NCI-H2227 (cell line): ENCODE results near the gene SEMA5B.
A peak's percentile ranks its signal among the peaks of the same experiment; 100 is the strongest.

ENCODE experiments used
- DNase-seq: peaks from one replicate; lab custom pipeline; 2025; ENCODE audit not compliant: unreplicated experiment; lab: John Stamatoyannopoulos, UW

Gene SEMA5B

DNA sequence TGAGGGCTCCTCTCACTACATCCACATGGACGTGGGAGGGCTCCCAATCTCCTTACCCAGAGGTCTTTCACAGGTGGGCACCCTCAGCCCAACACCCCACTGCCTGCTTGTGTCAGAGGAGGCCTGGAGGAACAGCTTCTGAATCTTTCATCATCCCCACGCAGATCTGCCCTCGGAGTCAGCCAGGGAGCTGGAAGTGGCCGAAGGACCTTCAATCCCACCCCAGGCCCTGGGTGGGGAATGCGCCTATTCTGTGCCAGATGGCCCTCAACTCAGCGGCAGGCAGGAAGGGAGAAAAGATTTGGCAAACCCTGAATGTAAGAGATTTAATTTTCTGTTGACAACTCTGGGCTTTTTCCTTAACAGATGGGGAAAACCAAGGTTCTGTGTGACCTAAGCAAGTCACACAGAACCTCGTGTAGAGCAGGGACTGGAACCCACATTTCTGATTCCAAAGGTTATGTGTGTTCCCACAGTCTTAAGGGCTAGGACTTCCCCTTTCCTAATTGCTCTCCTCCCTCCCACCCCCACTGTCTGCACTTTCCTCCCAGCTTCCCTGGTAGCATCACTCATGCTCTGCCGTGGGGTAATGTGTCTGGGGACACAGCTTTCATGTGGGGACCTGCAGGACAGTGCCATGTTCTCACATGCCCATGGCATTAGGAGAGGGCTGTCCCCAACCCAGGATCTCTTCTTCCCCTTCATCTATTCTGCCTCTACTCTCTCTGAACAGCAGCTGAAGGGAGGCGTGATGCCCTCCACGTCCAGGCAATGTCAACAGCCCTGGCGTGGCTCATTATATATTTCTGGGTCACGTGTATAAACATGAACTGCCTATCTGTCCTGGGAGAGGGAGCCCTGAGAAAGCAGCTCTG, 98.1 kb downstream of the SEMA5B start:
- DNase-seq: peak; percentile 8

DNA sequence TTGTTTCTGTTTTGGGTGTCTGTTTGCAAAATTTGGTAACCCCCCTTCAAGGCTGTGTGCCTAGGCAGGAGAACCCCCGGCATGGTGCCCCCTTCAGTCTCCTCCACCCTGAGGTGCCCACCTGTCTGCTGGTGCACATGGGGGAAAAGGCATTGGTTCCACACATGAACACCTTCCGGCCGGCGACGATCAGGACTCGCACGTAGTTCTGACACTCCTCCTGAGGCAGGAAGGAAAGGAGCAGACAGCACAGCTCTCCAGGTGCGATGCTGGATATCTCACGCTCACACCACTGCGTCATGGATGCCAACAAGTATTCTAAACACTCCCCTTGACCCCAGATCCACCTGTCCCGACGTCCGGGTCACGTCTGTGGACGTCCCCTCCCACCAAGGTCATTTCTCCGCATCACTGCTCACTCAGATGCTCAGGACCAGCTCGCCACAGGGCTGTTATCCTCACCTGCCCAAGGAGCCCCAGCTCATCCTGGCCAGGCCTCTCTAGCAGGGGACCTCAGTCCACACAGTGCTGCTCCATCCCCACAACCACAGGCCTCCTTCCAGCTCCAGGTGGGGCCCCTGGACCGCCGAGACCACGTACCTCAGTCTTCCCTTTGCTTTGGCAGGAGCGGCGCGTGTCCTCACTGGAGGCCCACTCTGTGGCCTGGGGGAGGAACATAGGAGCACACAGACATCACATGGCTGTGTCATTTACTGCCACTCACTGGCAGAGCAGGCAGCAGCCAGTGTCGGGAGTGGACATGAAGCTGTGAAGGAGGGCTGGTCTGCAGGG, 99.0 kb downstream of the SEMA5B start:
- no peak for DNase-seq

DNA sequence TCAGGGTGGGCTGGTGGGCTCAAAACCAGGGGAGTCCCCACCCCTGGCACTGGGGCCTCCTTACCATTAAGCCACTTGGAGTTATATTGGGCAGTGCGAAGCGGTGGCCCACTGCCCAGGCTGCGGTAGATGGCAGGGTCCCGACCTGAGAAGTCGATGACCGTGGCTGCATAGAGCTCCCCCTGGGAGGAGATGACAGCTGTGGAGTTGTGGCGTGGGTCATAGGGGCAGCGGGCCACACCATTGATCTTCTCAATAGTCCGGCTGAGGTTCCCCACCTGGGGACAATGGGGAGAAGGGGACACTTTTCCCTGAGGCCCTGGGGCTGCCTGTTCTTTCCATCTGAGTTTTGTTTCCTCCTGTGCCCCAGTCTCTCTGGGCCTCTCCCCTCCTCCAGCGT, 99.8 kb downstream of the SEMA5B start:
- no peak for DNase-seq

DNA sequence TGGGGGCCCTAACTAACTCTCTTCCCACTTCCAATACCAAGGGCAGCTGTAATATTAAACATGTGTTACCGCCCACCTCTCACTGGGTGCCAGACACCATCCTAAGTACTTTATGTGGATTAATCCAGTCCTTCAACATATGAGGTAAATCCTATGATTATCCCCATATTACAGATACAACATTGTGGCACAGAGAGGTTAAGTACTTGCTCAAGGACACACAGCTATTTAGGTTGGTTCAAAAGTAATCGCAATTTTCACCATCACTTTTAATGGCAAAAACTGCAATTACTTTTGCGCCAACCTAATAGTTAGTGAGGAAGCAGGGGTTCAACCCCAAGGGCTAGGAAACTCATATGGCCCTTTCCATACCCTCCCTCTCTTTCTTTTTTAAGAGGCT, 100.8 kb downstream of the SEMA5B start:
- no peak for DNase-seq

DNA sequence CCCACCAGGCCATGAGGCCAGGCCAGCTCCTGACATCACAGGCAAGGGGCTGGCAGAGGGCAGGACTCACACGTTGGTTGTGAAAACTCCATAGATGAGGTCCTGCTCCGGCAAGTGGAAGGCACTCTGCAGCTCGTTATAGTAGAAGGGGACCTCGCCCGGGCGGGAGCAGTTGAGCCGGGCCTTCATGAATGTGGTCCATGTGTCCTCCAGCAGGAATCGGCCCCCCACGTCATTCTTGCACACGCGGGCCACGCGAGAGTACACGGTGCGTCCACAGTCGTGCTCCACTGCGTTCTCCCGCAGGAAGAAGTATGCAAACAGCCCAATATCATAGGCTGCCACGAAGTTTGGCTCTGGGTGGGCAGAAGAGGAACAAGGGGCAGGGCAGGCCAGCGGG, 101.2 kb downstream of the SEMA5B start:
- no peak for DNase-seq

DNA sequence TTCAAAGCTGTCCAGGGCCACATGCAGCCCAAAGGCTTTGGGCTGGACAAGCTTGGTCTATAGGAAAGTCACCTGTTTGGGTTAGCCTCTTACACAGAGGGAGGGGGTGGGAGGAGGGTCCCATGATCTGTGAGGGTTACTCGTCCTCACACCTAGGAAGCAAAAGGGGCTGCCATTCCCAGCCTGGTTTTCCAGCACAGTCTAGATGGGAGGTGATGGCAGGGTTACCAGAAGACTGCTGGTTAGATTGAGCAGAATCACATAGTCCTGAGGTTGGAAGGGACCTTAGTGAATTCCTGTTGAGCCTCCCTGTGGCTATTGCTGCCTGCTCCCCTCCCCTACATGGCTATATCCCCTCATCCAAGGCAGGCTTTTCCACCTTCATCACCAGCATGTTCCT, 101.8 kb downstream of the SEMA5B start:
- DNase-seq: no peak

DNA sequence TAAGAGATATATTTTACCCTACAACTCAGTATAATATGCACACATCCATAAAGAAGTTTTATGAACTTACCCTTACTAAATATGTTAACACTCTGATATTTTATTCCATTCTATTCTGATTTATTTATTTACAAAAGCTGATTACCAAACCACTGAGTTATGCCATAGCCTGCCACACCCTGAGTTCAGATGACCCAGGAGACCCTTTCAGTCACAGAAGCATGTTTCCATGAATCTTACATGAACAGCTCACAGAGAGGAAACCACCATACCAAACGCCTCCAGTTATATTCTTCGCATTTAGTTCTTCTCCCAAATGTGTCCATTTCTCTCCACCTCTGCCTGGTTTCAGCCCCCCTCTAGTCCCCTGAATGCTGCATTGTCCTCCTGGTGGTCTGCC, 103.5 kb downstream of the SEMA5B start:
- no peak for DNase-seq

DNA sequence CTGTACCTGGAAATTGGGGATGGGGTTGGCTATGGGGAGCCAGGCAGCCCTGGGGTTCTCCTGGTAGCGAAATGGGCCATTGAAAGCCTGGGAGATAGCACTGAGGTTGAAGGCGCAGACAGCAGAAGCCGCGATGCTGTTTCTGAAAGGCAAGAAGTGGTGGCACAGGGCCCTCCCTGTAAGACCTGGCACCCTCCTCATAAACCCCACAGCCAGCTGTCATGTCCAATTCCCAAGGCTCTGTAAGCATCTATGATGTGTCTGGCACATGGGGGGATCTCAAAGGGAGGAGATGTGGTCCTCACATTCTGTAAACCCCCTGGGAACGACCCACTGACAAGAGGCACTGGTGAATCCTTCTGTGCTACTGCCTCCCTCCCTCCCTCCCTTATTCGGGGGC, 104.0 kb downstream of the SEMA5B start:
- DNase-seq: no peak

DNA sequence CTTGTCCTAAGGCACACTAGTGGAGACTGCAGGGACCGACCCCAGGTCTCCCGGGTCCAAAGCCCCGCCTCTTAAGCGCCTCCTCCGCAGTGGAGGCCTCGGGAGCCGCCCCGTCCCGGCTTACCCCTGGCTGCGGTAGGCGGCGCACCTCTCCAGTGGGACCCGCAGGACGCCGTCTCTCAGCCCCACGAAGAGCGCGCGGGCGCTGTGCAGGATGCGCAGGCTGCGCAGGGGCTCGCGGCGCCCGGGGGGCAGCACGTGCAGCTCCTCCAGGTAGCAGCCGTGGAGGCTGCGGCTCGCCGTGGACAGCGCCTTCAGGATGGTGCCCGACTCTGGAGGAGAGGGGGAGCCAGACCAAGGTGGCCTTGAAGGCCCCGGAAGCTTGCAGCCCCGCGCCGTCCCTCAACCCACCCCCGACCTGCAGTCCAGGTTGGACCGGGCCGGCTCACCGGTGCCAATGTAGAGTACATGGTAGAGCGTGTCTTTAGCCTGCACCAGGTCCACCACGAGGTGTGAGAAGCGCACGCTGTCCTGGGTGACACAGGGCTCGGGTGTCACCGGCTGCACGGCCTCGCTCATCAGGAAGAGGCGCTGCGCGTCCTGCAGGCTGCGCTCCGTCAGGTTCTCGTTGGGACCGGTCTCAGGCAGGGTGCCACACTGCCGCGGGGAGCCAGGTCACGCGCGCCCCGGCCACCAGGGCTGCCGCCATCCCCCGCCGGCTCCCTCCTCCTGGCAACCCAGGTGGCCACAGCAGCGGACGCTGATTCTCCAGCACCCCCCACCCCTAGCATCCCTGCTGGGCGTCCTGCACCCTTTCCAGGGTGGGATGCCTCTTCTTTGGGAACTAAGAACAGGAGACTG, 105.5 kb downstream of the SEMA5B start:
- no peak for DNase-seq

DNA sequence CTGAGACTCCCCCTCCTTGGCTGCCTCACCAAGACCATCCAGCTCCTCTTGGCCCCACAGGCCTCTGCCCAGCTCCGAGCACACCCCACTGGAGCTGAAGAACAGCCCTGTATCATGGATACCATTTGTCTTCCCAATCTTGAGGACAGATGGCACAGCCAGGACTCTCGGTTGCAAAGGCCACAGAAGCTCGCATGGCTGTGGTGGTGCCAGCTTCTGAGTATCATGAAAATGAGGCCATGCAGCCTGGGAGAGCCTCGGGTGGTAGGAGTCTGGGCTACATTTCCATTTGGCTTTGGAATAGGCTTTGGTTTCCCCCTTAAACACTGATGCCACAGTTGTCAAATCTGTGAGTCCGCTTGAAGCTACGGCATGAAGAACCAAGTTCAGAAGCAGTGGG, 106.6 kb downstream of the SEMA5B start:
- DNase-seq: no peak

DNA sequence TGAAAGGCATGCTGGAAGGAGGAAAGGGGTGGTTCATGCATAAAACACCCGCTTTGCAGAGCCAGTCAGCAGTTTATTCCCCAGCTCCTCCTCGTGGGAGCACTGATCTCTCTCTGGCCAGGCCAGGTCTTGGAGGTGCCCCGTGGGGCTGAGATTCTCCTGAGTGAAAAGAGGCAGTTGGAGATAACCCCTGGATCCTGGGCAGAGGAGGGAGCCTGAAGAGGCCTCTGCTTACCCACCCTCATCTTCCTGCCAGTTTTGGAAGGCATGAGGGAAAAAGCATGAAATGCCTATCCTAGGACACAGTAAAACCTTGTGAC, 108.3 kb downstream of the SEMA5B start:
- DNase-seq: no peak

DNA sequence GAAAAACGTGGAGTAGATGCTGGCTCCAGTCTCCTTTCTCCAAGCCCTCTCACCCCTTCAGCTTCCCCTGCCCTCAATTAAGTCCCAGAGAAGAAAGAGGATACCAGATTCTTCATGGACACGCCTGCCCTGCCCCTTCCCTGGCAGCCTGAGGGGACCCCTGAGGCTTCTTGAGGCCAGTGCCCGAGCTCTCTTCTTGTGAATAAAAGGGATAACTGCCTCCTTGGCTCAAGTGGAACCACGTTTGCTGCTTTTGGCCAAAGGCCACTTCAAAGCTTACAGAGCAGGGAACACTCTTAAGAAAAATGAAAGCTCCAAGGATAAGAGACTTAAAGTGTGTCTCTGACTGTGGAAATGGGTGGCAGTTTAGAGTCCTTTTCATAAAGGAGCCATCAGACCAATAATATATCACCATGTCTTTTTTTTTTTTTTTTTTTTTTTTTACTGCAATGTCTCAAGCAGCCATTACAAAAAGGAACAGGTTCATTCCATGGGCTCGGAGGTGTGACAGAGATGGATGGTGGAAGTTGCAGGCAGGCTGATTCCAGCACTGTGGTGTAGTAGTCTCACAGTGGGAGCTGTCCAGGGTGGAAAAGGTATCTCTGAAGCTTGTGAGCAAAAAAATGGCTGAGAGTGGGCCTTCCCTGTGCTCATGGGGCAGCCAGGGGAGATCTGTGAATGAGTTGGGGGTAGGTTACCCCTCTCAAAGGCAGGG, 108.8 kb downstream of the SEMA5B start:
- DNase-seq: no peak

DNA sequence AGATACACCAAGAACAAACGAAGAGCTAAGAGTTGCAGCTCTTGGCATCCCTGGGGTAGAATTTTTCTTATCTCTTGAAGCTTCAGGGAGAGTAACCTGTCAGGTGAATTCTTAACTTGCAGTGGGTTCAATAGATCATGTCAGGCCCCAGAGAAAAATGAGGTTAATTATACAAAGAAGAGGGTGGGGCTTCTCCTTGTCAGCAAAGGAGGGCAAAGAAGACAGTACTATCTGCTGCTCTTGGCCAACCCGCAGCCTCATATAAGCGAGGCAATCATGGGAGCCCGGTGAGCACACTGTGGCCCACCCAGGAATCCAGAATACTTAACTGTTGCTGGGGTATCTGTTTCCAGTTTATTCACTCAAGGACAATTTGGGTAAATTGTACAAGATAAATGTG, 110.2 kb downstream of the SEMA5B start:
- no peak for DNase-seq

DNA sequence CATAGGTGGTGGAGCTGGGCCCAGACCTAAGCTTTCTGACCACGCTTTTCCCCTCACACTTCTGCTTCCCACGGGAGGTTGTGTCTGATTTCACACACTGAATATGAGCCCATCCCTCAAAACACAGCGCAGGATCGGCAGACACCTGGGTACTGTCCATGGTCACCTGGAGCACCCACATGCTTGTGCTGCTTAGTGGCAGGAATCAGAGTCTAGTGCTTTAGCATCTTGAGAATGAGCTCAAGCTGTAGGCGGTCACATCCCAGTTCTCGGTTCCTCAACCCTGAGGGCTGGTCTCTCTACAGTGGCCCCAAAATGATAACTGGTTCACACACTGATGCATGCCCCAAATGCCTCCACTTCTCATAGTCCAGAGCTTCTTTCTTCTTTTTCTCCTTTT, 111.0 kb downstream of the SEMA5B start:
- DNase-seq: no peak

DNA sequence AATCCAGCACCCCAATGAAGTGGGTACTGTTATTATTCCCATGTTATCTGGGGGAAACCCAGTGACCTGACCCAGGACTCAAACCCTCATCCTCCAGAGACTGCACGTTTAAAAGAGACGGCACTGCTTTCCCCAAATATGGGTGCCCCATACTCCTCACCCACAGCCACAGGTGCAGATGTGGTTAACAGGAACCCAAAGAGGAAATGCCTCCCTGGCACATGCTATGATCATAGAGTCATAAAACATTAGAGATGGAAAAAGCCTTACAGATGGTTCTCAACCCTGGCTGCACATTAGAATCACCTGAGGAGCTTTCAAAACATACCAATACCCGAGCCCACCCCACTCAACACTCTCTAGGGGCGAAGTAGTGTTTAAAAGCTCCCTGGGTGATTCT, 111.5 kb downstream of the SEMA5B start:
- DNase-seq: no peak

DNA sequence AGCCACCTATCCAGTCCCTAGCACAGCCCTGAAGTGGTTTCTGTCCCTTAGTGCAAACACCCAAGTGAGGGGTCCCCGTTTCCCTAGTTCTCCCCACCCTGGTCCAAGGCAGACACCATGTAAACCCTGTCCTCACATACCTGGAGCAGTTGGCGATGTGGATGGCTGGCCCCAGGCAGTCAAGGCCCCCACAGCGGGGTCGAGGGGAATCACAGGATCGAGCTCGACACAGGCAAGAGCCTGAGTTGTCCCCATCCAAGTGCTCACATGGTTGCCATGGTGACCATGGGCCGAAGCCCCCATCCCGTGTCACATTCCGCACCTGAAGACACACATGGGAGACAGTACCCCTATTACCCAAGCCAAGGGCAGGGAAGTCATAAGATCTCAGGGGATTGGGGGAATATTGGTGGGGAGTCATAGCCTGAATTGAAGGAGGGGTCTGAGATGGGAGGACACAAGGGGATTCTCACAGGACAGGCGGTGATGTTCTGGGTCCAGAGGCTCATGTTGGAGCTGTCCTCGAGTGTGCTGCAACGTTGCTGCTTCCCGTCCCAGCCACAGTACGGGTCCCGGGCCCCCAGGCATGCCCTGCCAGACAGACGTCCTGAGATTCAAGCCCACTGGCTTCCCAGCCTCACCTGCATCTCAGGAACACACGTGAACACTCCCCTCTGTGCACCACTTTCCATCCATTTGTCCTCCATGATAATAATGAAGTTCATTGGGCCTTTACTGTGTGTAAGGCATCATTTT, 112.1 kb downstream of the SEMA5B start:
- DNase-seq: no peak

DNA sequence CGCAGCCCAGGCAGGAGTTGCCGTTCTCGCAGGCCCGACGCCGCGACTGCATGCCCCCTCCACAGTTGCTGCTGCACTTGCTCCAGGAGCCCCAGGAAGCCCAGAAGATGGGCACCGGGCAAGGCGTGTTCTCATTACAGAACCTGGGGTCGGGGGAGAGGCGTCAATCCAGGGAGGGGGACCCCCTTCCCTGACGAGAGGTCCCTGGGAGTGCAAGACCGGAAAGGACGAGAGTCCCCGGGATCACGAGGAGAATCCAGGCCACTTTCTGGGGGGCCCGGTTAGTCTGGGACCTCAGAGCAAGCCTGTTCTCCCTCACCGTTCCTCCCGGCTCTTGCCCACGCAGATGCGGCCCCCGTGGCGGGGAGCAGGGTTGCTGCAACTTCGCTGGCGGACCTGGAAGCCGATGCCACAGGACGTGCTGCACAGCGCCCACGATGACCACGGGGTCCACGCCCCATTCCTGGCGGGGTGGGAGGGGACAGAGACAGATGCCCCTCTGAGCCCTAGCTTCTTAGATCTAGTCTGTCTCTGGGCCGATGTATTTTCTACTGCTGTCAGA, 113.9 kb downstream of the SEMA5B start:
- DNase-seq: no peak

DNA sequence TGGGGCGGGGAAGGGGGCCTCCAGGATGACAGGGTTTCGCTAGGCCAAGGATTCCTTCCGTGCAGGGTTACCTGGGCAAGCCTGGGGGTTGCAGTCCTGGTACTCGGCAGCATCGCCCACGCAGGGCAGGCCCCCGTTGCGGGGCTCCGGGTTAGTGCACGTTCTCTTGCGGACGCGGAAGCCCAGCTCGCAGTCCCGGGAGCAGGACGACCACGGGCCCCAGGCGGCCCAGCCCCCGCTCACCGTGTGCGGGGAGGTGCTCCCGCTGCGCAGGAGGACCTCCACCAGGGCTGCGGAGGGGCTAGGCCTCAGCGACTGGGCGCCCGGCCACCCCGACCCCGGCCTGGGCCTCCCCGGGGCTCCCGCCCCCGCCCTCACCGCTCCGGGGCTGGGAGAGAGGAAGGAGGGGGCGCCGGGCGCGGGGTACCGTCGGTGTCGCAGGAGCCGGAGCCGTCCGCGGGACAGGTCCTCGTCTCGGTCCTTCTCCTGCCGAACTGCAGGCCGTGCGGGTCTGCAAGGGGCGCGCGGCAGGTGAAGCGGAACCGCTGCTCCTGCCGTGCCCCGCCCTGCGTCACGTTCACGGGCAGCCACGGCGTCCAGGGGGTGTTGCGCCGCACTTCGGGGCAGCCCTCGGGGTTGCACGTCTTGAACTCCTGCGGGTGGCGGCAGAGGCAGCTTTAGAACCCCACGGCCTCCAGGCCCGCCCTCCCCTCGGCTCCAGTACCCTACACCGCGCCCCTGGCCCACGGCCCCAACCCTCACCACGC, 114.6 kb downstream of the SEMA5B start:
- DNase-seq: no peak

DNA sequence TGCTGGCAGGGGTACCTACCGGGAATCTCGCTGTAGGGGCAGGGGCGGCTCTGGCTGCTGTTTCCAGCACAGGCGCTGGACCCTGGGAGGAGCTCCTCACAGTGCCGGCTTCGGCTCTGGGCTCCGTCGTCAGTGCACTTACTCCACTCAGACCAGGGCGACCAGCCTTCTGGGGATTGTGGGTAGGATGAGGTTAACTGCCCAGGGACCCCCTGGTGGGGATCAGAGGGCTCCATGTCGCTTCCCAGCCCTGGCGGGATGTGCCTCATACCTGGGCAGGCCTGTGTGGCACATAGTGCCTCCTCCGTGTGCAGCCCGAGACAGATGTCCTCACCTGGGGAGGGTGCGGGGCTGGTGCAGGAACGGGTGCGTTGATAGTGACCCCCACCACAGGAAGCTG, 115.7 kb downstream of the SEMA5B start:
- no peak for DNase-seq
